NCI-H1694 (cell line): ENCODE data around the gene WNT3A.
A peak's percentile ranks its signal among the peaks of the same experiment; 100 is the strongest.

Experiments used
- DNase-seq: peaks from one replicate; lab custom pipeline; 2025; lab: John Stamatoyannopoulos, UW

WNT3A gene

GRCh38 chr1:228100822-228101613, 94.2 kb downstream of the WNT3A start:
- DNase-seq, result no peak

GRCh38 chr1:228101614-228101993, 94.8 kb downstream of the WNT3A start:
- DNase-seq, result no peak

- no peak for DNase-seq
These were observed 95.4 kb downstream of the WNT3A start for GRCh38 chr1:228101994-228102790.

GRCh38 chr1:228102791-228103620, 96.2 kb downstream of the WNT3A start, which contains the start of gene C1orf35:
TSS of gene C1orf35 (minus strand) at chr1:228103325. CDS start at chr1:228103227, 98 bp downstream.
- peak; percentile 81 for DNase-seq

- no peak for DNase-seq
These were observed 97.9 kb downstream of the WNT3A start for GRCh38 chr1:228104526-228105269.

- no peak for DNase-seq
These were observed 98.6 kb downstream of the WNT3A start for GRCh38 chr1:228105270-228105995.

GRCh38 chr1:228105996-228106799, 99.4 kb downstream of the WNT3A start:
- DNase-seq, result no peak

GRCh38 chr1:228106800-228107054, 99.9 kb downstream of the WNT3A start:
- no peak for DNase-seq

- DNase-seq, result no peak
These were observed 100.8 kb downstream of the WNT3A start for GRCh38 chr1:228107636-228108035.

GRCh38 chr1:228108055-228108690, 101.4 kb downstream of the WNT3A start:
- DNase-seq, result no peak

GRCh38 chr1:228108742-228109072, 101.9 kb downstream of the WNT3A start:
- DNase-seq, result no peak

- peak; percentile 91 for DNase-seq
These were observed 102.5 kb downstream of the WNT3A start, which contains the start of gene MRPL55 for GRCh38 chr1:228109073-228109961. TSS of gene MRPL55 (minus strand) at chr1:228109299. CDS start at chr1:228108260, 1,039 bp downstream.

GRCh38 chr1:228109962-228110488, 103.2 kb downstream of the WNT3A start:
- DNase-seq, result no peak

GRCh38 chr1:228110556-228110955, 103.8 kb downstream of the WNT3A start:
- DNase-seq, result no peak
